Skeletal muscle tissue (tissue), 5 donors: ENCODE data around the gene ZNF212. TPM values are rescaled to one million over a fixed set of nuclear protein-coding genes. Genes with fewer than 3 reads are reported as not detected.

Source experiments
- H3K27ac ChIP-seq: one replicate; pipeline ENCODE4 v1.7.0; 2013; ENCODE audit warnings: mild to moderate bottlenecking, low read depth, low read length, inconsistent platforms
- H3K27me3 ChIP-seq, 3 donors: one replicate each; pipeline ENCODE4 v1.7.0; 2013; ENCODE audit warnings: low read length in 3 of 3; ENCODE audit not compliant: control insufficient read depth in 3 of 3, insufficient read depth in 3 of 3
- H3K36me3 ChIP-seq, 3 donors: one replicate each; pipeline ENCODE4 v1.7.0; 2013; ENCODE audit warnings: low read length in 3 of 3; ENCODE audit not compliant: control insufficient read depth in 3 of 3, insufficient read depth in 3 of 3
- H3K4me1 ChIP-seq, 3 donors: one replicate each; pipeline ENCODE4 v1.7.0; 2013; ENCODE audit warnings: low read length in 3 of 3, mild to moderate bottlenecking in 3 of 3; ENCODE audit not compliant: control insufficient read depth in 3 of 3, insufficient read depth in 3 of 3
- H3K4me3 ChIP-seq, 3 donors: one replicate each; pipeline ENCODE4 v1.7.0; 2013; ENCODE audit warnings: low read length in 3 of 3
- H3K9ac ChIP-seq, 3 donors: one replicate each; pipeline ENCODE4 v1.7.0; 2013; ENCODE audit warnings: low read length in 3 of 3, mild to moderate bottlenecking in 3 of 3, moderate library complexity in 2 of 3, low read depth in 1 of 3
- H3K9me3 ChIP-seq, 3 donors: one replicate each; pipeline ENCODE4 v1.7.0; 2013; ENCODE audit warnings: low read length in 3 of 3; ENCODE audit not compliant: control insufficient read depth in 3 of 3
- small RNA-seq: library from RNA; depleted of rRNA; stranded (forward); fragments of <200 nt; gene quantifications from one replicate; pipeline ENCODE3, GENCODE V24; 2014
- total RNA-seq: library from RNA; depleted of rRNA; stranded (reverse); fragments of >200 nt; gene quantifications from one replicate; pipeline ENCODE4 v1.2.3, GENCODE V29; 2014
- donor health status: Osteomylitis.

ZNF212 gene
- total RNA-seq, 1 donor from 2014 or later = 4.2 TPM

DNA sequence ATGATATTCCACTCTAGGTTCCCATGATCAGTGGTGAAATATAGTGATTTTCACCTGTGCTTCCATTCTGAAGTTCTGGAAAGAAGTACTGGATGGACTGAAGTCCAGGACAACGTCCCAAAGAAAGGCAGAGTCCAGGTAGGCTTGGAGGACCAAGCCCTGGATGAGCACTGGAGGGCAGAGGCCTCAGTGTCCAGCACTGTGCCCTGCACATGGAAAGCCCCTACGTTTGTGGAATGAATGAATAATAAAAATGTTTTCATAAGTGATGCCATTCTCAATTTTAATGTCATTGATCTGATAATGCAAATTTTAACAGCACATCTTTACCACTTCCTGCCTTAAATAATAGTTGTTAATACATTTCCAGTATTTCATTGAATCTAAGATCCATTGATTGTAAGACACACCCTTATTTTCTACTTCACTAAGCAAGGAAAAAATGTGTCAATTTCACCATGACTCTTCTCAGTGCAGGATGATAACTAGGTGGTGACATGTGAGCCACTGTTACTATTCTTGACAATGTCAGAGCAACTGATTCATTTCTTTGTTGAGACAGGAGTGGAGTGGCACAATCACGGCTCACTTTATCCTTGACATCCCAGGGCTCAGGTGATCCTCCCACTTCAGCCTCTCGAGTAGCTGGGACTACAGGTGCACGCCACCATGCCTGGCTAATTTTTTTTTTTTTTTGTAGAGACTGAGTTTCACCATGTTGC lies 57.7 kb downstream of the ZNF212 start:
- H3K36me3 ChIP-seq = peaks cover 17 to 31% (median 24%) of the 10 kb centered on the region in 3 donors
- H3K9me3 ChIP-seq = peaks cover 0 to 4% (median 0%) of the 10 kb centered on the region in 3 donors
- no peaks in the 10 kb centered on the region for H3K4me1 ChIP-seq
- no peak overlapping the region for H3K27ac ChIP-seq
- H3K27me3 ChIP-seq = no peaks in the 10 kb centered on the region
- no peak overlapping the region for H3K9ac ChIP-seq
- H3K4me3 ChIP-seq = no peak overlapping the region

DNA sequence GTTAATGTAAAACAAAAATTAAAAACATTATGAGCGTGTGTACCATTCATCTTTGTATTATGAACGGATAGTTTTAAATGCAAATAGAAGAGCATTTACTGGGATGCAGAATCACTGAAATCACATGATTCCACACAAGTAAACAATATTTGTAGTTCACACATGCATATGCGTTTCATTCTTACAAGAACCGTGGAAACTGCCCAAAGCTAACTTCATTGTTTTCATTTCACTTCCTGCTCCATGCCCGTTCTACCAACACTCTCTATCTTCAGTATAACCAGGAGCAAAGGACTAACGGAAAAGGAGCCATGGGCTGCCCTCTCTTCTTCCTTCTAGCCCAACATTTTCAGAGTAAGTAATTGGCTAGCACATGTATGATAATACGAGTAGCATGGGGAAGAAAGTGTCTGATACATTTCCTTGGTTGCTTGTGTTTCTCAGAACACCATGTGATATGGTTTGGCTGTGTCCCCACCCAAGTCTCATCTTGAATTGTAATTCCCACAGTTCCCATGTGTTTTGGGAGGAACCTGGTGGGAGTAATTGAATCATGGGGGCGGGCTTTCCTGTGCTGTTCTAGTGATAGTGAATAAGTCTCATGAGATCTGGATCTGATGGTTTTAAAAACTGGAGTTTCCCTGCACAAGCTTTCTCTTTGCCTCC lies 61.3 kb downstream of the ZNF212 start:
- H3K27ac ChIP-seq = no peak overlapping the region

DNA sequence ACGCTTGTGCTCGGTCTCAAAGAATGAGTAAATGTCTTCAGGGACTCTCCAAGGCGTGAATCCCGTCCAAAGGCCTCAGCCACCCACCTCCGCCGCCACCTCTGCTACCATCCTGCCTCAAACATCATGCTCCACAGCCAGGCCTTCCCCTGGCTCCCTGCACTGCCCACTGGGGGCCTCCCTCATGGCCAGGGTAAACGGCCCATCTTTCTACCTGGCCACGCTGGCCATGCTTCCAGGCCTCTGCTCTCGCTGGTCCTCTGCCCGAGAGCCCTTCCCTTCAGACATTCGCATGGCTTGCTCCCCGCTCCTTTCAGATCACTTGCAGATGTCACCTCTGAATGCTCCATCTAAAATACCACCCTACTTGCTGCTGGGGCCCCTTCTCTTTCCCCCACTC lies 62.8 kb downstream of the ZNF212 start:
- Histone ChIP-seq H3K27me3 (no peaks in the 10 kb centered on the region), H3K9me3 (peaks cover 0 to 4% (median 0%) of the 10 kb centered on the region in 3 donors), H3K9ac (no peak overlapping the region), H3K36me3 (peaks cover 0 to 2% (median 0%) of the 10 kb centered on the region in 3 donors), H3K27ac (no peak overlapping the region), H3K4me3 (no peak overlapping the region), H3K4me1 (no peaks in the 10 kb centered on the region)

More for the DNA sequence above, 61.3 kb downstream of the ZNF212 start:
- Histone ChIP-seq H3K4me3 (no peak overlapping the region), H3K9me3 (peaks cover 0 to 4% (median 0%) of the 10 kb centered on the region in 3 donors), H3K4me1 (no peaks in the 10 kb centered on the region), H3K9ac (no peak overlapping the region), H3K36me3 (peaks cover 0 to 5% (median 2%) of the 10 kb centered on the region in 3 donors), H3K27me3 (no peaks in the 10 kb centered on the region)

DNA sequence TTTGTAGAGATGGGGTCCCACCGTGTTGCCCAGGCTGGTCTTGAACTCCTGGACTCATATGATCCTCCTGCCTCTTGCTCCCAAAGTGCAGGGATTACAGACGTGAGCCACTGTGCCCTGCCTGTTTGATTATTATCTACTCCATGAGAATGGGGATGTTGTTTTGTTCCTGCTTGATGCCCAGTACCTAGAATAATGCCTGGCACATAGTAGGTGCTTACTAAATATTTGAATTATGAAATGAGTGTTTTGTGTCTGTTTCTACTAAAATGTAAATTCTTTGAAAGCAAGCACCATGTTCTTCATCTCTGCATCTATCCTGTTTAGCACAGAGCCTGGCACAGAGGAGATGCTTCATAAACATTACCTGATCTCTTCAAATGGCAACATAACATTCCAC lies 63.4 kb downstream of the ZNF212 start:
- Histone ChIP-seq H3K9ac (no peak overlapping the region), H3K27me3 (no peaks in the 10 kb centered on the region), H3K36me3 (peaks cover 0 to 2% (median 0%) of the 10 kb centered on the region in 3 donors), H3K4me3 (no peak overlapping the region), H3K27ac (no peak overlapping the region), H3K9me3 (peaks cover 0 to 4% (median 0%) of the 10 kb centered on the region in 3 donors), H3K4me1 (no peaks in the 10 kb centered on the region)

DNA sequence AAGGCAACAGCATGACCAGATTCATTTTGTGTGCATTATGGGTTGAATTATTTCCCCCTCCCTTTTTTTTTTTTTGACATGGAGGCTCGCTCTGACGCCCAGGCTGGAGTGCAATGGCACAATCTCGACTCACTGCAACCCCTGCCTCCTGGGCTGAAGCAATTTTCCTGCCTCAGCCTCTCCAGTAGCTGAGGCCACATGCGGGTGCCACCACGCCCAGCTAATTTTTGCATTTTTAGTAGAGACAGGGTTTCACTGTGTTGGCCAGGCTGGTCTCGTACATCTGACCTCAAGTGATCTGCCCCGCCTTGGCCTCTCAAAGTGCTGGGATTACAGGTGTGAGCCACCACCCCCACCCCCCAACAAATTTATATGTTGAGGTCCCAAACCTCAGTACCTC lies 64.6 kb downstream of the ZNF212 start:
- Histone ChIP-seq H3K36me3 (no peaks in the 10 kb centered on the region), H3K4me3 (no peak overlapping the region), H3K9me3 (no peaks in the 10 kb centered on the region), H3K27ac (no peak overlapping the region), H3K4me1 (no peaks in the 10 kb centered on the region), H3K27me3 (no peaks in the 10 kb centered on the region), H3K9ac (no peak overlapping the region)

Small RNA genes lying within 50 kb of the gene (small RNA-seq; reads per million reads assigned to genes)
- gene AC004890.1 = not detected

Other genes with a start within 250 kb of the ZNF212 start
- gene PDIA4, start 211.1 kb upstream of the ZNF212 start, total RNA-seq = 61.1 TPM
- gene ZNF786, start 148.9 kb upstream of the ZNF212 start, total RNA-seq = 6.3 TPM
- 5.2 TPM for gene ZNF425, start 113.3 kb upstream of the ZNF212 start, total RNA-seq
- gene ZNF398, start 92.2 kb upstream of the ZNF212 start, total RNA-seq = 9.4 TPM
- 22.4 TPM for gene ZNF282, start 44.1 kb upstream of the ZNF212 start, total RNA-seq
- 8.9 TPM for gene ZNF783, start 22.5 kb downstream of the ZNF212 start, total RNA-seq
- gene ZNF777, start 221.4 kb downstream of the ZNF212 start, total RNA-seq = 2.1 TPM